ENCODE measurements around the gene LDLR. TPM values are rescaled to one million over a fixed set of nuclear protein-coding genes. Genes with fewer than 3 reads are reported as not detected.
A peak's percentile ranks its signal among the peaks of the same experiment; 100 is the strongest.
"Not testable (repeated sequence)": the region's sequence is repeated elsewhere in the genome, so short reads cannot be mapped to it uniquely, and the experiment has no call there.

Gene LDLR
- total RNA-seq, 2 donors from 2014 or later, result 65.0 to 190 TPM

DNA sequence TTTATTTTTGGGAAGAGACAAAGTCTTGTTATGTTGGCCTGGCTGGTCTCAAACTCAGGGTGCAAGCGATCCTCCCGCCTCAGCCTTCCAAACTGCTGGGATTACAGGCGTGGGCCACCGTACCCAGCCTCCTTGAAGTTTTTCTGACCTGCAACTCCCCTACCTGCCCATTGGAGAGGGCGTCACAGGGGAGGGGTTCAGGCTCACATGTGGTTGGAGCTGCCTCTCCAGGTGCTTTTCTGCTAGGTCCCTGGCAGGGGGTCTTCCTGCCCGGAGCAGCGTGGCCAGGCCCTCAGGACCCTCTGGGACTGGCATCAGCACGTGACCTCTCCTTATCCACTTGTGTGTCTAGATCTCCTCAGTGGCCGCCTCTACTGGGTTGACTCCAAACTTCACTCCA, 27.2 kb downstream of the LDLR start:
- TF ChIP-seq, protein P1, sequence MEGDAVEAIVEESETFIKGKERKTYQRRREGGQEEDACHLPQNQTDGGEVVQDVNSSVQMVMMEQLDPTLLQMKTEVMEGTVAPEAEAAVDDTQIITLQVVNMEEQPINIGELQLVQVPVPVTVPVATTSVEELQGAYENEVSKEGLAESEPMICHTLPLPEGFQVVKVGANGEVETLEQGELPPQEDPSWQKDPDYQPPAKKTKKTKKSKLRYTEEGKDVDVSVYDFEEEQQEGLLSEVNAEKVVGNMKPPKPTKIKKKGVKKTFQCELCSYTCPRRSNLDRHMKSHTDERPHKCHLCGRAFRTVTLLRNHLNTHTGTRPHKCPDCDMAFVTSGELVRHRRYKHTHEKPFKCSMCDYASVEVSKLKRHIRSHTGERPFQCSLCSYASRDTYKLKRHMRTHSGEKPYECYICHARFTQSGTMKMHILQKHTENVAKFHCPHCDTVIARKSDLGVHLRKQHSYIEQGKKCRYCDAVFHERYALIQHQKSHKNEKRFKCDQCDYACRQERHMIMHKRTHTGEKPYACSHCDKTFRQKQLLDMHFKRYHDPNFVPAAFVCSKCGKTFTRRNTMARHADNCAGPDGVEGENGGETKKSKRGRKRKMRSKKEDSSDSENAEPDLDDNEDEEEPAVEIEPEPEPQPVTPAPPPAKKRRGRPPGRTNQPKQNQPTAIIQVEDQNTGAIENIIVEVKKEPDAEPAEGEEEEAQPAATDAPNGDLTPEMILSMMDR (IDR thresholded peaks at IDR 0.05), result no peak
- Histone ChIP-seq H3K9ac (ENCODE audit: low read depth in 2 of 2, low read length in 2 of 2) (no peak overlapping the region), H3K4me3 (no peak overlapping the region), H3K9me3 (no peaks in the 10 kb centered on the region), H3K27ac (no peak overlapping the region), H3K36me3 (peaks cover 51% of the 10 kb centered on the region), H3K27me3 (no peaks in the 10 kb centered on the region), H3K4me1 (no peaks in the 10 kb centered on the region)
- DNase-seq, result no peak
- intact Hi-C loops (cut with DNase I), result no loop called here

DNA sequence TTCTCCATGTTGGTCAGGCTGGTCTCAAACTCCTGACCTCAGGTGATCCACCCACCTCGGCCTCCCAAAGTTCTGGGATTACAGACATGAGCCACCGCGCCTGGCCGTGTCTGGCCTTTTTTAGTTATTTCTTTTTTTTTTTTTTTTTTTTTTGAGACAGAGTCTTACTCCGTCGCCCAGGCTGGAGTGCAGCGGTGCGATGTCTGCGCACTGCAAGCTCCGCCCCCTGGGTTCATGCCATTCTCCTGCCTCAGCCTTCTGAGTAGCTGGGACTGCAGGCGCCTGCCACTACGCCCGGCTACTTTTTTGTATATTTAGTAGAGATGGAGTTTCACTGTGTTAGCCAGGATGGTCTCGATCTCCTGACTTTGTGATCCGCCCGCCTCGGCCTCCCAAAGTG, 32.7 kb downstream of the LDLR start:
- DNase-seq; H3K4me1 ChIP-seq; H3K9me3 ChIP-seq; H3K4me3 ChIP-seq; H3K27ac ChIP-seq; intact Hi-C loops (cut with DNase I); H3K9ac ChIP-seq (ENCODE audit: low read depth in 2 of 2, low read length in 2 of 2); H3K27me3 ChIP-seq: not testable (repeated sequence)
- H3K36me3 ChIP-seq, result peaks cover 34% of the 10 kb centered on the region

DNA sequence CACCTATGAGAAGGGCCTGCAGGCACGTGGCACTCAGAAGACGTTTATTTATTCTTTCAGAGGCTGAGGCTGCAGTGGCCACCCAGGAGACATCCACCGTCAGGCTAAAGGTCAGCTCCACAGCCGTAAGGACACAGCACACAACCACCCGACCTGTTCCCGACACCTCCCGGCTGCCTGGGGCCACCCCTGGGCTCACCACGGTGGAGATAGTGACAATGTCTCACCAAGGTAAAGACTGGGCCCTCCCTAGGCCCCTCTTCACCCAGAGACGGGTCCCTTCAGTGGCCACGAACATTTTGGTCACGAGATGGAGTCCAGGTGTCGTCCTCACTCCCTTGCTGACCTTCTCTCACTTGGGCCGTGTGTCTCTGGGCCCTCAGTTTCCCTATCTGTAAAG, 33.9 kb downstream of the LDLR start:
- H3K4me1 ChIP-seq, result no peaks in the 10 kb centered on the region
- no peak overlapping the region for H3K9ac ChIP-seq (ENCODE audit: low read depth in 2 of 2, low read length in 2 of 2)
- no peak overlapping the region for H3K27ac ChIP-seq
- H3K27me3 ChIP-seq, result no peaks in the 10 kb centered on the region
- intact Hi-C loops (cut with DNase I), result no loop called here
- H3K9me3 ChIP-seq, result no peaks in the 10 kb centered on the region
- DNase-seq, result no peak
- peaks cover 41% of the 10 kb centered on the region for H3K36me3 ChIP-seq
- H3K4me3 ChIP-seq, result no peak overlapping the region
- TF ChIP-seq, protein P1 (IDR thresholded peaks at IDR 0.05), result no peak

DNA sequence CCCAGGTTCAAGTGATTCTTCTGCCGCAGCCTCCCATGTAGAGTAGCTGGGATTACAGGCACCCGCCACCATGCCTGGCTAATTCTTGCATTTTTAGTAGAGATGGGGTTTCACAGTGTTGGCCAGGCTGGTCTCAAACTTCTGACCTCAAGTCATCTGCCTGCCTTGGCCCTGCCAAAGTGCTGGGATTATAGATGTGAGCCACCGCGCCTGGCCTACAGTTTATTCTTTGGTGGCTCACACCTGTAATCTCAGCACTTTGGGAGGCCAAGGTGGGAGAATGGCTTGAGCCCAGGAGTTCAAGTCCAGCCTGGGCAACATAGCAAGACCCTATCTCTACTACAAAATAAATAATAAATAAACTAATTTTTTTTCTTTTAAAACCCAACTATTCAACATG, 34.9 kb downstream of the LDLR start:
- H3K9ac ChIP-seq (ENCODE audit: low read depth in 2 of 2, low read length in 2 of 2); H3K9me3 ChIP-seq; DNase-seq; H3K27ac ChIP-seq; intact Hi-C loops (cut with DNase I); H3K4me1 ChIP-seq; H3K4me3 ChIP-seq; H3K27me3 ChIP-seq: not testable (repeated sequence)
- H3K36me3 ChIP-seq, result peaks cover 51% of the 10 kb centered on the region

DNA sequence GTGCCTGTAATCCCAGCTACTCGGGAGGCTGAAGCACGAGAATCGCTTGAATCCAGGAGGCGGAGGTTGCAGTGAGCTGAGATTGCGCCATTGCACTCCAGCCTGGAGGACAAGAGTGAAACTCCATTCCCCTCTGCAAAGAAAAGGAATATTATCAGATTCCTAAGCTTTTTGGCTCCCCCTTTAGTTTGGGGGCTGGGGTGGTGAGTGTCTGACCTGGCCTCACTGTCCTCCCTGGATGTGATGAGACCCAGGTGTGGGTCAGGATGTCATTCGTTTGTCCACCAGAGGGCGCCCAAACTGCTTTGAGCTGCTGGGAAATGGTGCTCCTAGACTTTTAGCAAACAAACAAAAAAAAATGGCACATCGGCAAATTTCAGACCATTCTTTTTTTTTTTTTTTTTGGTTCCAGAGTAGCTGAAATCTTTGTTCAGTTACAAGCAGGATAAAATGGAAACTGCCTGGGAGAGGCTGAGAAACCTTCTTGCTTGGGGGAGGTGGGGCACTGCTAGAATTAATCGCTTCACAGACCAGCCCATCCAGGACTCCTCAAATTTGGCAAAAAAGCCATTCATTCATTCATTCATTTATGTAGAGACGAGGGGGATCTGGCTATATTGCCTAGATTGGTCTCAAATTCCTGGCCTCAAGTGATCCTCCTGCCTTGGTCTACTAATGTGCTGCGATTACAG, 36.9 kb downstream of the LDLR start:
- TF ChIP-seq, protein P1 (IDR thresholded peaks at IDR 0.05), result peak; percentile 69
- DNase-seq, result peak; percentile 79
- Histone ChIP-seq H3K9me3 (no peaks in the 10 kb centered on the region), H3K27me3 (no peaks in the 10 kb centered on the region), H3K4me3 (no peak overlapping the region), H3K27ac (no peak overlapping the region), H3K36me3 (peaks cover 58% of the 10 kb centered on the region), H3K9ac (ENCODE audit: low read depth in 2 of 2, low read length in 2 of 2) (no peak overlapping the region), H3K4me1 (no peaks in the 10 kb centered on the region)
- intact Hi-C loops (cut with DNase I), result loop anchor here (5.0 kb wide), 1 partner anchor 89 kb away; no protein-coding TSS in a partner anchor

DNA sequence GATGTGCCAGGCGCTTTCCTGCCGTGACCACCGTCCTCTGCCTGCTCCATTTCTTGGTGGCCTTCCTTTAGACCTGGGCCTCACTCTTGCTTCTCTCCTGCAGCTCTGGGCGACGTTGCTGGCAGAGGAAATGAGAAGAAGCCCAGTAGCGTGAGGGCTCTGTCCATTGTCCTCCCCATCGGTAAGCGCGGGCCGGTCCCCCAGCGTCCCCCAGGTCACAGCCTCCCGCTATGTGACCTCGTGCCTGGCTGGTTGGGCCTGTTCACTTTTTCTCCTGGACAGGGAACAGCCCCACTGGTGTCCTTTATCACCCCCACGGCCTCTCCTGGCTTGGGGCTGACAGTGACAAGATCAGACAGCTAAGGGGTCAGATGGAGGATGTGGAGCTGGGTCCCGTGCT, 38.6 kb downstream of the LDLR start:
- Histone ChIP-seq H3K27ac (no peak overlapping the region), H3K4me3 (no peak overlapping the region)
- no peak for DNase-seq

More for the DNA sequence above, 38.6 kb downstream of the LDLR start:
- TF ChIP-seq, protein P1 (IDR thresholded peaks at IDR 0.05), result no peak
- Histone ChIP-seq H3K36me3 (peaks cover 66% of the 10 kb centered on the region), H3K9ac (ENCODE audit: low read depth in 2 of 2, low read length in 2 of 2) (no peak overlapping the region), H3K4me1 (no peaks in the 10 kb centered on the region), H3K27me3 (no peaks in the 10 kb centered on the region), H3K9me3 (no peaks in the 10 kb centered on the region)
- intact Hi-C loops (cut with DNase I), result loop anchor here (5.0 kb wide), 1 partner anchor 91 kb away; no protein-coding TSS in a partner anchor
